ENCODE results near the gene IZUMO4. TPM values are rescaled to one million over a fixed set of nuclear protein-coding genes. Genes with fewer than 3 reads are reported as not detected.
"Not testable (repeated sequence)": the region's sequence is repeated elsewhere in the genome, so short reads cannot be mapped to it uniquely, and the experiment has no call there.

The IZUMO4 gene
- total RNA-seq, 1 experiment from 2014 or later: 4.0 TPM

DNA sequence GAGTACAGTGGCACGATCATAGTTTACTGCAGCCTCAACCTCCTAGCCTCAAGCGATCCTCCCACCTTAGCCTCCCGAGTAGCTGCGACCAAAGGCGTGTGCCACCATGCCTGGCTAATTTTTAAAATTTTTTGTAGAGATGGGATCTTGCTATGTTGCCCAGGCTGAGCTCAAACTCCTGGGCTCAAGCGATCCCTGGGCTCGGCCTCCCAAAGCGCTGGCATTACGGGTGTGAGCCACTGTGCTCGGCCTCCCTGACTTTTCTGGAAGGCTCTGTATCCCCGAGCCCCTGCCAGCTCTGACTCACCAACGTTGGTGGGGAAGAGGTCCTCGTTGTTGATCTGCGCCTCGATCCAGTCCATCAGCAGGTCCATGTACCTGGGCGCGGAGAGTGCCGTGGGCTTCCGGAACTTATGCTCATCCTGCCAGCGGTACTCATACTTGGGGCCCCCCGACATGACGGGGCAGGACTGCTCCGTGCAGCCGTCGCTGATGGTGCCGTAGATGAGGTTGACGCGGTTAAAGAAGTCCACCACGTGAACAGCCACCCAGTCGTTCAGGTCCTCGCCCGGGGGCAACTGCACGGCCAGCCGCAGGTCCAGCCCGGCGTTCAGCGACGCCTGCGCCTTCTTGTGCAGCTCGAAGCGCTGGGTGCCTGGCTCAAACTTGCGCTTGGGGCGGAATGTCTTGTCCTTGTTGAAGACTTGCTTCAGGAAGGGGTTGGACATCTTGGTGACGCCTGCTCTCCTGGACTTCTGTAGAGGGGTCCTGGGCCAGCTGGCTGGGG lies 18.7 kb upstream of the IZUMO4 start:
- in situ Hi-C loops (cut with HindIII; ENCODE audit: low sequenced_read_pairs): no loop called here
- DNase-seq (ENCODE audit: low spot score): no peak

DNA sequence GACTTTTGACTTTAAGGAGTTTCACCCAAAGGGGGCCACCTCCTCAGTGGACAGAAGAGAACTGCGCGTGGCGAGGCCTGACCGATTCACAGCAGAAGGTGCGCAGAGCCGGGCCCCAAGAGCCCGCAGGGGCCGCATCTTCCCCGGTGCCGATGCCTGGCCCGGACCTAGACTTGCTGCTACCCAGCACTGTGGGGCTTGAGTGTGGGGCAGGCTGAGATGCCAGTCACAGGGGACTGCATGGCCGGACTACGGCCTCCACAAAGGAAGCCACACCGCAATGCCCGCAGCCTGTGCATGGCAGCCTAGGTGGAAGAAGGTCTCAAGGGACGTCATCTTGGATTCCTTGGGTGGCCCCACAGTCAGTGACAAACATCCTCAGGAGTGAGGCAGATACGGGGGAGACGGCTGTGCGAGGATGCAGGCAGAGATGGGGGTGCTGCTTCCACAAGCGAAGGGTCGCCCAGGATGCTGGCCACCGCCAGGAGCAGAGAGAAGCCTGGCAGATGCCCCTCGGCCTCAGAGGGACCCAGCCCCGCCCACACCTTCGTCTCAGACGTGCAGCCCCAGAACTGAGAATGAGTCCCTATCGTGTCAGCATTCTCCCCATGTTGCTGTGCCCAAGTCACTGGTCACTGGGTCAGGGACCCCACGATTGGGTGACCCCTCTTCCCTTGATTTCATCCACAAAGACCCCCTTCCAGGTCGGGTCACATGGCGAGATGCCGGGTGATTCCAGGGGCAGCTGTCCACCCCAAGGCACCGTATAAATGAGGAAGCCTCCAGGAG lies 17.4 kb upstream of the IZUMO4 start:
- no peak for DNase-seq (ENCODE audit: low spot score)
- in situ Hi-C loops (cut with HindIII; ENCODE audit: low sequenced_read_pairs): no loop called here

DNA sequence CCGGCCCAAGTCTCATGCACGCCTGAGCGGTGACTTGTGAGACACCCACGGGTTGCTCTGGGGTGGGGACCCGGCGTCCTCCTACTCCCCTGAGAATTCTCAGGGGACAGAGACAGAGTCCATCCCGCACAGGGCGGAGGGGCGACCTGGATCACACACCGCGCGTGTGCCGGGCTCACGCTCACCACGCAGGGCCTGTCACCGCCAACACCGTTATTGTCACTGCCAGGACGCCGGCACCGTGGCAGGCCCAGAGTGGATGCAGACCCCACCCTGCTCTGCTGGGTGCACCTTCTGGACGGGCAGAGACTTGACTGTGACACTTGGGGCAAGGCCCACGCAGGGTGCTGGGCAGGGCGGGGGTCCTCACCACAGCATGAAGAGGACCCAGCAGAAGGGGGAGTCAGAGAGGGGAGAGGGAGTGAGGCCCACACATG lies 16.8 kb upstream of the IZUMO4 start:
- DNase-seq (ENCODE audit: low spot score): no peak
- in situ Hi-C loops (cut with HindIII; ENCODE audit: low sequenced_read_pairs): no loop called here

DNA sequence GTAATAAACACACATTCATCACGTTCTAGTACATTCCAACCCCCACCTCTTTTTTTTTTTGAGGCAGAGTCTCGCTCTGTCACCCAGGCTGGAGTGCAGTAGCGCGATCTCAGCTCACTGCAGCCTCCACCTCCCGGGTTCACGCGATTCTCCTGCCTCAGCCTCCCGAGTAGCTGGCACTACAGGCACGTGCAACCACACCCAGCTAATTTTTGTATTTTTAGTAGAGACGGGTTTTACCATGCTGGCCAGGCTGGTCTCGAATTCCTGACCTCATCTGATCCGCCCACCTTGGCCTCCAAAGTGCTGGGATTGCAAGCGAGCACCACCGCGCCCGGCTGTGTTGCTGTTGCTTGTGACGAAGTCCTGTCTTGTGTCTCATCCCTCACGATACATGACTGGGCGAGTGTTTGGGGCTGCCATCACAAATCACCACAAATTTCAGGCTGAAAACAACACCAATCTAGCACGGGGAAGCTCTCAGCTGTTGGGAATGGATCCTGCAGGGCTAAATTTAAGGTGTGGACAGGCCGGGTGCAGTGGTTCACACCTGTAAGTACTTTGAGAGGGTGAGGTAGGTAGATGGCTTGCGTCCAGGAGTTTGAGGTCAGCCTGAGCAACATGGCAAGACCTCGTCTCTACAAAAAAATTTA lies 16.3 kb upstream of the IZUMO4 start:
- in situ Hi-C loops (cut with HindIII; ENCODE audit: low sequenced_read_pairs): no loop called here
- no peak for DNase-seq (ENCODE audit: low spot score)

DNA sequence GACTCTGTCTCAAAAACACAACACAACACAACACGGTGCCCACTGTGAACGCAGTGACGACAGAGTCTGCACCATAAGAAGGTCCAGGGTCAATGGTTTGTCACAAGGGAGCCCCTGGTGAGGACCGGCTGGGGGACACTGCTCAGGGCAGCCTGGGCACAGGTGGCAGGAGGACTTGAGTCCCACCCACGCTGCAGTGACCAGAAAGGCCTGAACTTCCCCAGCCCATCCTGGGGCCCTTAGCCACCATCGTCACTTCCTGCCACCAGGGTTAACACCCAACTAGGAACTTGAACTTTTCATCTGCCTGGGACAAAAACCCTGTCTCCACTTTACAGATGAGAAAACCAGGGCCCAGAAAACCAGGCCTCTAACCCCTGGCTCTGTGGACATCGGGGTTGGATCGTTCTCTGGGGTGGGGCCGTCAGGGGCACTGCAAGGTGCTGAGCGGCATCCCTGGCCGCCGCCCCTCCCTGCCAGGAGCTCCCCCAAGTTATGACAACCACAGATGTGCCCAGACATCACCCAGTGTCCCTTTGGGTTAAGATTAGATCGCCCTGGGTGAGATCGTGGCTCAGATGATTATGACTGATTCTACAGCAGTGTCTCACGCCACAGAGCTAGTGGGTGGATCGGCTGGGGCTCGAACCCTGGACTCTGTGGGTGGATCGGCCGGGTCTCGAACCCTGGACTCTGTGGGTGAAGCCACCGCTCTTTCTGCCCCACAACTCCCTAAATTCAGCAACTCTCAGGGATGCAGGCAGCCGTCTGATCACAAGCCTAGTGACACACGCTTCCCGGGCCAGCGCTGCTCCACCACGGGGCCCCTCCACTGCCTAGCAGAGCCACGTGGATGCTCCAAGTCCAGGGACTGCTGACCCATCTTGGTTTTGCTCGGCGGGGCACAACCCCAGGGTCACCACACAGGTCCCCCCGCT lies 14.6 kb upstream of the IZUMO4 start:
- in situ Hi-C loops (cut with HindIII; ENCODE audit: low sequenced_read_pairs): no loop called here
- DNase-seq (ENCODE audit: low spot score): no peak

DNA sequence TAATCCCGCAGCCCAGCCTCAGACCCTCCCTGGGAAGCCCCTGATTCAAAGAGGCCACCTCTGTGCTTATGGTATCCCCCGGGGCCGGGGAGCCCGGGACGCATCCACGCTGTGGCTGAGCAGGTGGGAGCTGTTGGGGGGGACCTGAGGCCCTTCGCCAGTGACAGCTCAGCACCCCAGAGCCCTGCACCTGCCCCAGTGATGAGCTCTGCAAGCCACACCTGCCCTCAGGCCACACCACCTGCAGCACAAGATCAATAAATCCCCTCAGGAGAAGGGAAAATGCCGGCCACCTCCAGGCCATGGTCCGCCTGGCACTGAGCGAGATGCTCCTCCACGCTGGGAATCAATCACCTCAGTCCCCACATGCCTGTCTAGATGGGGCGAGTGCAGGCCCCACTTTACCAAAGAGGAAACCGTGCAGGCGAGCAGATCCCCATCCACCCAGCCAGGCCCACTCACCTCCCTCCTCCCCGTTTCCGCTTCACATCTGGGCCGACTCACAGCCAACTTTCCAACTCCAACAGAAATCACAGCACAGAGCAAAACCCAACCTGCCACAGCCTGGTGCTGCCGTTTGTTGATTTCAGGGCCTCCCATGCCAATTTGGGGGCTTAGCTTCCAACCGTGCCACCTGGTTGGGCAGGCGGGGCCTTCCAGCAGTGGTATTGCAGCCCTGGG lies 13.4 kb upstream of the IZUMO4 start:
- no peak for DNase-seq (ENCODE audit: low spot score)
- in situ Hi-C loops (cut with HindIII; ENCODE audit: low sequenced_read_pairs): no loop called here

DNA sequence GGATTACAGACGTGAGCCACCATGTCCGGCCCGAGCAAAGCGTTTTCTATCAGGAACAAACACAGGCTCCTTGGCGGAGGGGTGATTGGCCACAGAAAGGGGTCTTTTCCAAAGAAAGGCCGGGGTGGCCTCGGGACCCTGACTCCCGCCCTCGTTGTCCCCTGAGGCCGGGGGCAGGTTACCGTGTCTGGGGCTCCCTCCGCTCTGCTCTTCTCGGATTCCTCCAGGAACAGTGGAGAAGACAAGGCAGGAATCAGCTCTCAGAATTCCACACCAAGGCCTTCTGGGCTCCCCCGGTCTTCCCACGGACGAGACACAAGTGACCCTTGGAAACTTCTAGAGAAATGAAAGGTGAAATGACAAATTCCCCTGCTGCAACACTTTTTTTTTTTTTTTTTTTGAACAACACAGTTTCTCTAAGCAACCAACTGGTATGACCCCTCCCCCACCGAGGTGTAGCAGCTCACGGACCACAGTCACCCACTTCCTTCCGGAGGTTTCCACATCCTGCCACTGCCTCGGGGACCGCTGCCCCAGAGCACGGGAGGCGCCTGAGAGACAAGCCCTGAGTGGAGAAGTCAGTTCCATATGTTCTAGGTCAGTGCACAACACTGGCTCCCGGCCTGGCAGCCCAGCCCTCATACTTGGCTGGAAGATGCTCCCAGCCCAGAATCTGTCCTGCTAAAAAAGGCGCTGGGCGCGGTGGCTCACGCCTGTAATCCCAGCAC lies 11.6 kb upstream of the IZUMO4 start:
- in situ Hi-C loops (cut with HindIII; ENCODE audit: low sequenced_read_pairs): no loop called here
- DNase-seq (ENCODE audit: low spot score): peak; percentile 41

DNA sequence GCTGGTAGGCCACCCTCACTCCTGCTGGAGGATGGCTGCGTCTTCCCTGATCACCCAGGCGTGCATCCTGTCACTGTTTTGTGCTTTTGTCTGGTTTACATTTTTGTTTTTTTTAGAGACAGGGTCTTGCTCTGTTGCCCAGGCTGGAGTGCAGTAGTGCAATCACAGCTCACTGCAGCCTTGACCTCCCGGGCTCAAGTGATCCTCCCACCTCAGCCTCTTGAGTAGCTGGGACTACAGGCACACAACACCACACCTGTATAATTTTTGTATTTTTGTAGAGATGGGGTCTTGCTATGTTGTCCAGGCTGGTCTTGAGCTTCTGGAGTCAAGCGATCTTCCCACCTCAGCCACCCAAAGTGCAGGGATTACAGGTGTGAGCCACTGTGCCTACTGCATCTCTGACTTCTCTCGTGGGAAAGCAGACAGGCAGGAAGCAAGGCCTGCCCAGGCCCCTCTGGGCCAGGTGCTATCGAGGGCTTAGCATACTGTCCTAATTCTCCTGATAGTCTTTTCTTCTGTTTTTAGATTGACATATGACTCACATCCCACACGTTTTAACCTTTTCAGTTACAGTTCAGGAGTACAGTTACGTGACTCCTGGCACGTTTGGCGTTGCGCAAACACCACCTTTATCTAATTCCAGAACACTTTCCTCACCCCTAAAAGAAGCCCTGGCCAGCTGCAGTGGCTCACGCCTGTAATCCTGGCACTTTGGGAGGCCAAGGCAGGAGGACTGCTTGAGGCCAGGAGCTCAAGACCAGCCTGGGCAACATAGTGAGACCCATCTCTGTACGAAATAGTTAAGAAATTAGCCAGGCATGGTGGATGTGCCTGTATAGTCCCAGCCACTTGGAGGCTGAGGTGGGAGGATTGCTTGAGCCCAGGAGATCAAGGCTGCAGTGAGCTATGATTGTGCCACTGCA lies 9.8 kb upstream of the IZUMO4 start:
- DNase-seq (ENCODE audit: low spot score); in situ Hi-C loops (cut with HindIII; ENCODE audit: low sequenced_read_pairs): not testable (repeated sequence)

DNA sequence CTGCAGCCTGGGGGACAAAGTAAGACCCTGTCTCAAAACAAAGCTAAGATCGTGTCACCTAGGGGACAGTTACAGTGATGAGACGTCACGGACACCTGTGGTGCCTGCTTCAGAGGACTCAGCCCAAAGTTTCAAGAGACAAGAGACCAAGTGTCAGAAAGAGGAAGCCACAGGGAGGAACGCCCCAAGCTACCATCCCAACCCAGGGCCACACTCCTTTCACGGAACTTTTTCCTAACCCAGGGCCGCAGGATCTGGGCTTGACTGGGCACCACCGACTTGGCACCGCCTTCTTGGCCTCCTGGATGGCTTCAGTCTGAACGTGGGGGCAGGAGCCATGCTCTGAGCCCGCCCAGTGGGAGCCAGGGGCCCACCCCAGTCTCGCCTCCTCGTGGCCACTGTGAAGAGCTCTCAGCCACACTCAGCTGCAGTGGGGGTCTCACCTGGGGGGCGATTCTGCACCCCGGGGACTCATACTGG lies 9.1 kb upstream of the IZUMO4 start:
- no peak for DNase-seq (ENCODE audit: low spot score)
- in situ Hi-C loops (cut with HindIII; ENCODE audit: low sequenced_read_pairs): no loop called here

DNA sequence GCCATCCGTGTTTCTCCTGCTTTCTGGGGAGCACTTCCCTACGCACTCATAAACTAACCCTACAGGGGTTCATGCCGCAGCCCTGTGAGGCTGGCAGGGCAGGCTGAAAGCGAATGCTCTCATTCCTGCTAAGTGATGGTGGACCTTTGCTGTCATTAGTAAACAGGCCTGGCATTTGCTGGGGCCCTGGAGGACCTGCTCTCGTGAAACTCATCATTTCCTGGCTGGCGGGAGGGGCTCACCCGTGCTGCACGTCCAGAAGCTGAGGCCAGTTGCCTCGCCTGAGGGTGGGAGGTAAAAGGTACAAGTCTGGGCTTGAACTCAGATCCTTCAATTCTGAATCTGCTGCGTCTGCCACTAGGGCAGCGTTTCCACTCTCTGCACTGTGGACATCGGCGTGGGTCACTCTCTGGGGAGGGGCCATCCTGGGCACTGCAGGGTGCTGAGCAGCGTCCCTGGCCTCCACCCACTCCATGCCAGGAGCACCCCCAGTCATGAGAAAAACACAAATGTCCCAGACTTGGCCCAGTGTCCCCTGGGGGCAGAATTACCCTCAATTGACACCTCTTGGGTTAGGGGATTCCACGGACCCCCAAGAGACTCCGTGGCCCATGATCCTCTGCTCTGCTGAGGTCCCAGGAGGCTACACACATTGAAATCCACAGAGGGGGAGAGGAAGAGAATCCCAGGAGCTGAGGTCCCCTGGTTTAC lies 7.6 kb upstream of the IZUMO4 start:
- DNase-seq (ENCODE audit: low spot score): no peak
- in situ Hi-C loops (cut with HindIII; ENCODE audit: low sequenced_read_pairs): no loop called here

DNA sequence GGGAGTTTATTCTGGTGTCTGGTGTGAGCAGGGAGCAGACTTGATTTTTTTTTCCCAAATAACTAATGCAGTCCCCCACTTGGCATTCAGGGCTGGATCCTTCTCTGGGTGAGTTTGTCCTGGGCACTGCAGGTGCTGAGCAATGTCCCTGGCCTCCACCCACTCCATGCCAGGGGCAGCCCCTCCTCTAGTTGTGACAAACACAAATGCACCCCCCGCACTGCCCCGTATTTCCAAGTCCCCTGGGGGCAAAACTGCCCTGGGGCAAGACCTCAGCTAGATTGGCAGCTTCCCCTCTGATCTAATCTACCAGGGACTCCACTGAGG lies 7.0 kb upstream of the IZUMO4 start:
- in situ Hi-C loops (cut with HindIII; ENCODE audit: low sequenced_read_pairs): no loop called here

DNA sequence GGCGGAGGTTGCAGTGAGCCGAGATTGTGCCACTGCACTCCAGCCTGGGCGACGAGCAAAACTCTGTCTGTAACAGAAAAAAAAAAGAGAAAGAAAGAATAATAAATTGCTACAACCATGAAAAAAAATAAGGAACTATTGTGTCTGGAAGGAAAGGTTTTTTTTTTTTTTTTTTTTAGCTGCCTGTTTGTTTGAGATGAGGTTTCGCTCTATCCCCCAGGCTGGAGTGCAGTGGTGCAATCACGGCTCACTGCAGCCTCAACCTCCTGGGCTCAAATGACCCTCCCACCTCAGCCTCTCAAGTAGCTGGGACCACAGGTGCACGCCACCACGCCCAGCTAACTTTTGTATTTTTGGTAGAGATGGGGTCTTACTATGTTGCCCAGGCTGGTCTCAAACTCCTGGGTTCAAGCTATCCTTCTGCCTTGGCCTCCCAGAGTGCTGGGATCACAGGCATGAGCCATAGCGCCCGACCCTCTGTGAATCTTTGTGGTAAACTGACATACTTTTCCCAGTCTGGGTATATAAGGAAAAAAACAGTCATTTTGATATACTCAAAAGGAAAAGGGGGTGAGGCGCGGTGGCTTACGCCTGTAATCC lies 4.7 kb upstream of the IZUMO4 start:
- in situ Hi-C loops (cut with HindIII; ENCODE audit: low sequenced_read_pairs); DNase-seq (ENCODE audit: low spot score): not testable (repeated sequence)

More for the DNA sequence above, 7.0 kb upstream of the IZUMO4 start:
- no peak for DNase-seq (ENCODE audit: low spot score)

DNA sequence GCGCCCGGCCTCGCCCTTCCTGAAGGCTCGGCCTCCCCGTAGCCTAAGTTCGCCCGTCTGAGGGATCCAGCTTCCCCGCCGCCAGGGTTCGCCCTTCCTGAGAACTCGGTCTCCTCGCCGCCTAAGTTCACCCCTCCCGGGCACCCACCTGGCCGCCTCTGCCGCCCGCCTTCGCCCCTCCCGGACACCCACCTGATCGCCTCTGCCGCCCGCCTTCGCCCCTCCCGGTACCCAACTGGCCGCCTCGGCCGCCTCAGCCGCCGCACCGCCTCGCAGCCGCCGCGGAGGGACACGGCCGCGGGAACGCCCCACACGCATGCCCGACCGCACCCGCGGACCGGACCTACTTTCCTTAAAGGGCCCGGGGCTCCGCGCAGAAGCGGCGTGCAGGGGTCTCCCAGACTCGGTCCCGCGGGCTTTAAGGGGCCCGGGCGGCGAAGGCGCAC lies 658 bp upstream of the IZUMO4 start, which contains the start of gene MOB3A:
Gene MOB3A, minus strand, starts transcription at position 293 of the 446 bp plus-strand sequence. CDS start 17,766 bp downstream, outside the sequence.
- no peak for DNase-seq (ENCODE audit: low spot score)

DNA sequence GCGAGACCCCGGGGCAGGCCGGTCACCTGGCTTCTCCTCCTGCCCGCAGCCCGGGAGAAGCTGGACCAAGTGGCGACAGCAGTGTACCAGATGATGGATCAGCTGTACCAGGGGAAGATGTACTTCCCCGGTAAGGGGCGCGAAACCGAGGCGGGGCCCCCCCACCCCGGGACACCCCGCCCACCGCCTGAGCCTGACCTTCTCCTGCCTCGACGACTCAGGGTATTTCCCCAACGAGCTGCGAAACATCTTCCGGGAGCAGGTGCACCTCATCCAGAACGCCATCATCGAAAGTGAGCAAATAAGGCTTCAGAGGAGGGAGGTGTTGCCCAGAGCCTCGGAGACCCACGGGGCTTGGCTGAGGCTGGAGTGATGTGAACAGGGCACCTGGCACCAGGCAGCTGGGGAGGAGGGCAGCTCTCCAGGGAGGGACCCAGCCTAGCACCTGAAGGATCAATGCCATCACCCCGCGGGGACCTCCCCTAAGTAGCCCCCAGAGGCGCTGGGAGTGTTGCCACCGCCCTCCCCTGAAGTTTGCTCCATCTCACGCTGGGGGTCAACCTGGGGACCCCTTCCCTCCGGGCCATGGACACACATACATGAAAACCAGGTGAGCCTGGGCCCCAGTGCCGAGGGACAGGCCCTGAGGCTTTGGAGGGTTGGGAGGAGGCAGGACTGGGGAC lies 629 bp downstream of the IZUMO4 start:
- in situ Hi-C loops (cut with HindIII; ENCODE audit: low sequenced_read_pairs): no loop called here
- no peak for DNase-seq (ENCODE audit: low spot score)

More for the DNA sequence above, 658 bp upstream of the IZUMO4 start, which contains the start of gene MOB3A:
- in situ Hi-C loops (cut with HindIII; ENCODE audit: low sequenced_read_pairs): no loop called here

DNA sequence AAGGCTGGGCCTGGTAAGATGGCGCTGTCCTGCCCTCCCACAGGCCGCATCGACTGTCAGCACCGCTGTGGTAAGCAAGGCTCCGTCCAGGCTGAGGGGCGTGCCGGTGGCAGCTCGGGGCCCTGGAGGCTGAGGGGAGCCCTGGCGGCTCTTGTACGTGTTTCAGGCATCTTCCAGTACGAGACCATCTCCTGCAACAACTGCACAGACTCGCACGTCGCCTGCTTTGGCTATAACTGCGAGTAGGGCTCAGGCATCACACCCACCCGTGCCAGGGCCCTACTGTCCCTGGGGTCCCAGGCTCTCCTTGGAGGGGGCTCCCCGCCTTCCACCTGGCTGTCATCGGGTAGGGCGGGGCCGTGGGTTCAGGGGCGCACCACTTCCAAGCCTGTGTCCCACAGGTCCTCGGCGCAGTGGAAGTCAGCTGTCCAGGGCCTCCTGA lies 1.2 kb downstream of the IZUMO4 start:
- no peak for DNase-seq (ENCODE audit: low spot score)
- in situ Hi-C loops (cut with HindIII; ENCODE audit: low sequenced_read_pairs): no loop called here

All from G401 (cell line).